ENCODE measurements around the gene ATG101.

ATG101 gene

DNA sequence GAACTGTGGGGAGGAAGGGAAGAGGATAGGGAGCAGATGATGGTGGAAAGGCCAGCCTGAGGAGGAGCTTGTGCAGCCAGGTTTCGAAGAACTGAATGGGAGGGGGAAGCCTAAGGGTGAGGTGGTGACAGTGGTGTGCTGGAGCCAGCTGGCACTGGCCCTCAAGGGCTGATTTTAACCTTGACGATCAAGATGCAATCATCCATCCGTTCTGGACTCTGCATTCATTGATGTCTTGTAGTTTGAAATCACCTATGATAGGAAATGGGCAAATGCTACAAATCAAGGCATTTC, 2.8 kb upstream of the ATG101 start:
- peaks cover 21% of the 10 kb centered on the region for H3K4me1 ChIP-seq (ENCODE audit: control insufficient read depth, low read length)
- H3K27ac ChIP-seq (ENCODE audit: low read depth, low read length), result no peak overlapping the region
- H3K36me3 ChIP-seq (ENCODE audit: control insufficient read depth, low read length), result peaks cover 2% of the 10 kb centered on the region; the same call in 1 of the 2 replicates
- H3K79me2 ChIP-seq (ENCODE audit: control insufficient read depth, low read length), result peaks cover 22% of the 10 kb centered on the region
- peaks cover 4% of the 10 kb centered on the region for H3F3A ChIP-seq (ENCODE audit: control insufficient read depth, insufficient read depth)
- no peaks in the 10 kb centered on the region for H3K9me2 ChIP-seq (replicated peaks; ENCODE audit: control insufficient read depth, low read length)
- H3K4me3 ChIP-seq (ENCODE audit: low read length), result no peak overlapping the region
- H3K4me2 ChIP-seq (ENCODE audit: low read length), result no peak overlapping the region
- H3K9me3 ChIP-seq (ENCODE audit: control insufficient read depth, insufficient read depth, low read length), result no peaks in the 10 kb centered on the region
- H4K20me1 ChIP-seq (ENCODE audit: control insufficient read depth, insufficient read depth, low read depth, low read length), result peaks cover 7% of the 10 kb centered on the region; the same call in 1 of the 2 replicates
- no peak for TF ChIP-seq EZH2phosphoT487 (IDR thresholded peaks at IDR 0.05; ENCODE audit: borderline replicate concordance, low read length)
- TF ChIP-seq, protein P1, sequence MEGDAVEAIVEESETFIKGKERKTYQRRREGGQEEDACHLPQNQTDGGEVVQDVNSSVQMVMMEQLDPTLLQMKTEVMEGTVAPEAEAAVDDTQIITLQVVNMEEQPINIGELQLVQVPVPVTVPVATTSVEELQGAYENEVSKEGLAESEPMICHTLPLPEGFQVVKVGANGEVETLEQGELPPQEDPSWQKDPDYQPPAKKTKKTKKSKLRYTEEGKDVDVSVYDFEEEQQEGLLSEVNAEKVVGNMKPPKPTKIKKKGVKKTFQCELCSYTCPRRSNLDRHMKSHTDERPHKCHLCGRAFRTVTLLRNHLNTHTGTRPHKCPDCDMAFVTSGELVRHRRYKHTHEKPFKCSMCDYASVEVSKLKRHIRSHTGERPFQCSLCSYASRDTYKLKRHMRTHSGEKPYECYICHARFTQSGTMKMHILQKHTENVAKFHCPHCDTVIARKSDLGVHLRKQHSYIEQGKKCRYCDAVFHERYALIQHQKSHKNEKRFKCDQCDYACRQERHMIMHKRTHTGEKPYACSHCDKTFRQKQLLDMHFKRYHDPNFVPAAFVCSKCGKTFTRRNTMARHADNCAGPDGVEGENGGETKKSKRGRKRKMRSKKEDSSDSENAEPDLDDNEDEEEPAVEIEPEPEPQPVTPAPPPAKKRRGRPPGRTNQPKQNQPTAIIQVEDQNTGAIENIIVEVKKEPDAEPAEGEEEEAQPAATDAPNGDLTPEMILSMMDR (IDR thresholded peaks at IDR 0.05; ENCODE audit: low read depth, low read length, poor library complexity, severe bottlenecking), result no peak
- peaks cover 12% of the 10 kb centered on the region; the same call in 1 of the 2 replicates for H3K27me3 ChIP-seq (ENCODE audit: control insufficient read depth, low read length)

DNA sequence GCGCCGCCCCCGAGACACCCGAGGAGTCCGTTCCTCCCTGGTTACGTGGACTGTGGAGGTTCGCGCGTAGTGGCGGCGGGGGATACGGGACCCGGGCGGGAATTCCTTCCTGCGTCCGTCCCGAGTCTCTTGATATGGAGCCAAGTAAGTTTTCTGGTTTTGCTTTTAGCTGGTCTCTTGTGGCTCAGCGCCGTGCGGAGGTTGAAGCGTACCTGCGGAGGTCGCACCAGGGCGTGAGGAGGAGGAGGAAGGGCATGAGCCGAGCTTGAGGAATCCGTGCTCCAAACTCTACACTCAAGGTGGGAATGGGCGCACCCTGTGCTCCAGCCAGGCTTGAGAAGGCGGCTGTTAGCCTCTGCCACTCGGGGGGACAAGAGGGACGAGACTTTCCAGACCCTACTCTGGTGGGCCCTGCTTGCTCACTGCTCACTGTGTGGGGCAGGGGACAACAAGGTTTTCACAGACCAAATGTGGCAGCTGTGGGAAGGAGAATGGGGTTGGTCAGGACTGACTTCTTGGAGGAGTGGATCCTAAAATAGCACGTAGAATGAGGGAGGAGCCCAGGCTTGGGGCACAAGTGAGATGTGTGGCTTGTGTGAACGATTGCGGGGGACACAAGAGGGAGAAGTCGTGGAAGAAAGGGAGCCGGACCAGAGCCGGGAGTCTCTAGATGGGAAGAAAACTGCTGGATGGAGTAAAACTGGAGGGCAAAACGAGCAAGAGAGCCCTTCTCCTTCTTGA, 577 bp downstream of the ATG101 start:
- peaks cover 49% of the 10 kb centered on the region for H3K79me2 ChIP-seq (ENCODE audit: control insufficient read depth, low read length)
- H3K4me2 ChIP-seq (ENCODE audit: low read length), result peak overlapping the region; percentile 85
- H3F3A ChIP-seq (ENCODE audit: control insufficient read depth, insufficient read depth), result peaks cover 4% of the 10 kb centered on the region
- H3K36me3 ChIP-seq (ENCODE audit: control insufficient read depth, low read length), result peaks cover 24% of the 10 kb centered on the region
- H3K27me3 ChIP-seq (ENCODE audit: control insufficient read depth, low read length), result peaks cover 12% of the 10 kb centered on the region; the same call in 1 of the 2 replicates
- peaks cover 29% of the 10 kb centered on the region for H3K4me1 ChIP-seq (ENCODE audit: control insufficient read depth, low read length)
- peaks cover 7% of the 10 kb centered on the region; the same call in 1 of the 2 replicates for H4K20me1 ChIP-seq (ENCODE audit: control insufficient read depth, insufficient read depth, low read depth, low read length)
- no peaks in the 10 kb centered on the region for H3K9me3 ChIP-seq (ENCODE audit: control insufficient read depth, insufficient read depth, low read length)
- TF ChIP-seq EZH2phosphoT487 (IDR thresholded peaks at IDR 0.05; ENCODE audit: borderline replicate concordance, low read length), result no peak
- TF ChIP-seq, protein P1 (IDR thresholded peaks at IDR 0.05; ENCODE audit: low read depth, low read length, poor library complexity, severe bottlenecking), result peak; percentile 22
- peak overlapping the region; percentile 88 for H3K4me3 ChIP-seq (ENCODE audit: low read length)
- H3K9me2 ChIP-seq (replicated peaks; ENCODE audit: control insufficient read depth, low read length), result no peaks in the 10 kb centered on the region
- H3K27ac ChIP-seq (ENCODE audit: low read depth, low read length), result peak overlapping the region; percentile 65; the same call in 1 of the 2 replicates

- H3K36me3 ChIP-seq (ENCODE audit: control insufficient read depth, low read length), result peaks cover 49% of the 10 kb centered on the region
- H3K4me3 ChIP-seq (ENCODE audit: low read length), result no peak overlapping the region
- no peak for TF ChIP-seq EZH2phosphoT487 (IDR thresholded peaks at IDR 0.05; ENCODE audit: borderline replicate concordance, low read length)
- TF ChIP-seq, protein P1 (IDR thresholded peaks at IDR 0.05; ENCODE audit: low read depth, low read length, poor library complexity, severe bottlenecking), result no peak
- H3K9me3 ChIP-seq (ENCODE audit: control insufficient read depth, insufficient read depth, low read length), result no peaks in the 10 kb centered on the region
- peaks cover 7% of the 10 kb centered on the region; the same call in 1 of the 2 replicates for H4K20me1 ChIP-seq (ENCODE audit: control insufficient read depth, insufficient read depth, low read depth, low read length)
- H3K4me1 ChIP-seq (ENCODE audit: control insufficient read depth, low read length), result peaks cover 29% of the 10 kb centered on the region
- H3K79me2 ChIP-seq (ENCODE audit: control insufficient read depth, low read length), result peaks cover 51% of the 10 kb centered on the region
- peaks cover 4% of the 10 kb centered on the region for H3F3A ChIP-seq (ENCODE audit: control insufficient read depth, insufficient read depth)
- no peaks in the 10 kb centered on the region for H3K9me2 ChIP-seq (replicated peaks; ENCODE audit: control insufficient read depth, low read length)
- H3K4me2 ChIP-seq (ENCODE audit: low read length), result no peak overlapping the region
- H3K27ac ChIP-seq (ENCODE audit: low read depth, low read length), result no peak overlapping the region
- no peaks in the 10 kb centered on the region for H3K27me3 ChIP-seq (ENCODE audit: control insufficient read depth, low read length)
Measured at GRCh38 chr12:52073531-52074381, 4.0 kb downstream of the ATG101 start.
